Esophagus (tissue), 2 donors: Measurements from ENCODE around the gene ATOH8. TPM values are rescaled to one million over a fixed set of nuclear protein-coding genes. Genes with fewer than 3 reads are reported as not detected.

Experiments
- H3K27ac ChIP-seq, 2 donors: one replicate each; pipeline ENCODE4 v1.5.1; 2013; ENCODE audit warnings: low read depth in 2 of 2, mild to moderate bottlenecking in 2 of 2, inconsistent platforms in 1 of 2, low read length in 1 of 2, moderate library complexity in 1 of 2
- H3K27me3 ChIP-seq, 2 donors: one replicate each; pipeline ENCODE4 v1.6.1; 2013; ENCODE audit warnings: low read length in 2 of 2, control low read depth in 1 of 2, mild to moderate bottlenecking in 1 of 2; ENCODE audit not compliant: insufficient read depth in 2 of 2, control insufficient read depth in 1 of 2
- H3K36me3 ChIP-seq, 2 donors: one replicate each; pipeline ENCODE4 v1.6.1; 2013; ENCODE audit warnings: low read length in 1 of 2; ENCODE audit not compliant: control insufficient read depth in 2 of 2, insufficient read depth in 2 of 2
- H3K4me1 ChIP-seq, 2 donors: one replicate each; pipeline ENCODE4 v1.6.1; 2013; ENCODE audit warnings: low read length in 1 of 2; ENCODE audit not compliant: control insufficient read depth in 2 of 2, insufficient read depth in 2 of 2
- H3K4me3 ChIP-seq, 2 donors: one replicate each; pipeline ENCODE4 v1.5.1; 2013; ENCODE audit warnings: low read length in 2 of 2, mild to moderate bottlenecking in 2 of 2, low read depth in 1 of 2, moderate library complexity in 1 of 2
- H3K9me3 ChIP-seq, 2 donors: one replicate each; pipeline ENCODE4 v1.6.1; 2013; ENCODE audit warnings: mild to moderate bottlenecking in 2 of 2, low read depth in 1 of 2, low read length in 1 of 2, moderate library complexity in 1 of 2; ENCODE audit not compliant: control insufficient read depth in 2 of 2, insufficient read depth in 1 of 2
- WGBS, 2 donors: extraction: QIAGEN DNeasy Blood & Tissue Kit; methylation state at CpG; one replicate each; pipeline ENCODE4 v1.1.7; 2013; 5-methylcytosine and 5-hydroxymethylcytosine counted together
- polyA plus RNA-seq, 2 donors: library from polyadenylated mRNA; stranded (reverse); fragments of 200-250 nt; gene quantifications; one replicate each; pipeline ENCODE4 v1.2.3, GENCODE V29; 2013
- donor health status: healthy with polysubstance abuse.
- donor health status: Bipolar disorder and iron deficiency.

Gene ATOH8
- polyA plus RNA-seq, 2 donors = 3.0 to 5.9 TPM

GRCh38 chr2:85787981-85788340 lies 34.2 kb downstream of the ATOH8 start:
- 92 to 96% methylated on average over 6 of the region's 6 CpGs for WGBS, 2 donors
- peaks cover 3 to 10% of the 10 kb centered on the region in 2 donors for H3K4me1 ChIP-seq
- H3K4me3 ChIP-seq = no peak overlapping the region
- H3K36me3 ChIP-seq = peaks cover 0 to 2% of the 10 kb centered on the region in 2 donors
- H3K9me3 ChIP-seq = no peaks in the 10 kb centered on the region
- peaks cover 0 to 2% of the 10 kb centered on the region in 2 donors for H3K27me3 ChIP-seq
- no peak overlapping the region for H3K27ac ChIP-seq

GRCh38 chr2:85788603-85789002 lies 34.8 kb downstream of the ATOH8 start:
- 81 to 93% methylated on average over 3 of the region's 3 CpGs for WGBS, 2 donors

GRCh38 chr2:85789271-85789670 lies 35.5 kb downstream of the ATOH8 start:
- Histone ChIP-seq H3K27me3 (peaks cover 0 to 2% of the 10 kb centered on the region in 2 donors), H3K27ac (no peak overlapping the region), H3K9me3 (no peaks in the 10 kb centered on the region), H3K36me3 (peaks cover 0 to 2% of the 10 kb centered on the region in 2 donors), H3K4me3 (no peak overlapping the region), H3K4me1 (peaks cover 3 to 11% of the 10 kb centered on the region in 2 donors)
- 88 to 92% methylated on average over 5 of the region's 5 CpGs for WGBS, 2 donors

More at GRCh38 chr2:85788603-85789002, 34.8 kb downstream of the ATOH8 start:
- Histone ChIP-seq H3K4me1 (peaks cover 3 to 11% of the 10 kb centered on the region in 2 donors), H3K27ac (no peak overlapping the region), H3K4me3 (no peak overlapping the region), H3K36me3 (peaks cover 0 to 2% of the 10 kb centered on the region in 2 donors), H3K27me3 (peaks cover 0 to 2% of the 10 kb centered on the region in 2 donors), H3K9me3 (no peaks in the 10 kb centered on the region)

- H3K9me3 ChIP-seq = no peaks in the 10 kb centered on the region
- H3K27ac ChIP-seq = no peak overlapping the region
- H3K4me1 ChIP-seq = peaks cover 7 to 11% of the 10 kb centered on the region in 2 donors
- WGBS, 2 donors = 80% methylated on average over 4 of the region's 4 CpGs
- H3K36me3 ChIP-seq = peaks cover 0 to 2% of the 10 kb centered on the region in 2 donors
- no peak overlapping the region for H3K4me3 ChIP-seq
- peaks cover 0 to 2% of the 10 kb centered on the region in 2 donors for H3K27me3 ChIP-seq
Observed at GRCh38 chr2:85790032-85790431, 36.2 kb downstream of the ATOH8 start.

- 76 to 77% methylated on average over 12 of the region's 12 CpGs for WGBS, 2 donors
- H3K4me1 ChIP-seq = peaks cover 11 to 15% of the 10 kb centered on the region in 2 donors
- H3K27ac ChIP-seq = no peak overlapping the region
- H3K36me3 ChIP-seq = peaks cover 0 to 2% of the 10 kb centered on the region in 2 donors
- H3K4me3 ChIP-seq = no peak overlapping the region
- peaks cover 0 to 2% of the 10 kb centered on the region in 2 donors for H3K27me3 ChIP-seq
- H3K9me3 ChIP-seq = no peaks in the 10 kb centered on the region
Observed at GRCh38 chr2:85790499-85791188, 36.9 kb downstream of the ATOH8 start.

- Histone ChIP-seq H3K27me3 (no peaks in the 10 kb centered on the region), H3K27ac (no peak overlapping the region), H3K9me3 (no peaks in the 10 kb centered on the region), H3K36me3 (peaks cover 0 to 1% of the 10 kb centered on the region in 2 donors), H3K4me3 (no peak overlapping the region), H3K4me1 (peaks cover 11 to 19% of the 10 kb centered on the region in 2 donors)
- 58 to 64% methylated on average over 22 of the region's 22 CpGs for WGBS, 2 donors
Observed at GRCh38 chr2:85791704-85792565, 38.1 kb downstream of the ATOH8 start.

GRCh38 chr2:85792783-85793441 lies 39.1 kb downstream of the ATOH8 start:
- Histone ChIP-seq H3K9me3 (no peaks in the 10 kb centered on the region), H3K4me3 (no peak overlapping the region), H3K27me3 (no peaks in the 10 kb centered on the region), H3K4me1 (peaks cover 11 to 21% of the 10 kb centered on the region in 2 donors), H3K36me3 (no peaks in the 10 kb centered on the region), H3K27ac (peak overlapping the region; percentile 63 to 70)
- 48 to 52% methylated on average over 8 of the region's 8 CpGs for WGBS, 2 donors

GRCh38 chr2:85793584-85793983 lies 39.8 kb downstream of the ATOH8 start:
- Histone ChIP-seq H3K27me3 (no peaks in the 10 kb centered on the region), H3K4me1 (peaks cover 11 to 21% of the 10 kb centered on the region in 2 donors), H3K36me3 (no peaks in the 10 kb centered on the region), H3K4me3 (no peak overlapping the region), H3K9me3 (no peaks in the 10 kb centered on the region), H3K27ac (no peak overlapping the region)
- 63 to 64% methylated on average over 4 of the region's 4 CpGs for WGBS, 2 donors

- WGBS, 2 donors = 86 to 90% methylated on average over 3 of the region's 3 CpGs
- Histone ChIP-seq H3K27me3 (no peaks in the 10 kb centered on the region), H3K27ac (no peak overlapping the region), H3K9me3 (no peaks in the 10 kb centered on the region), H3K4me3 (no peak overlapping the region), H3K4me1 (peaks cover 11 to 21% of the 10 kb centered on the region in 2 donors), H3K36me3 (no peaks in the 10 kb centered on the region)
Observed at GRCh38 chr2:85794038-85794441, 40.2 kb downstream of the ATOH8 start.
